Measurements from ENCODE around the gene HMGCR.

Gene HMGCR

DNA sequence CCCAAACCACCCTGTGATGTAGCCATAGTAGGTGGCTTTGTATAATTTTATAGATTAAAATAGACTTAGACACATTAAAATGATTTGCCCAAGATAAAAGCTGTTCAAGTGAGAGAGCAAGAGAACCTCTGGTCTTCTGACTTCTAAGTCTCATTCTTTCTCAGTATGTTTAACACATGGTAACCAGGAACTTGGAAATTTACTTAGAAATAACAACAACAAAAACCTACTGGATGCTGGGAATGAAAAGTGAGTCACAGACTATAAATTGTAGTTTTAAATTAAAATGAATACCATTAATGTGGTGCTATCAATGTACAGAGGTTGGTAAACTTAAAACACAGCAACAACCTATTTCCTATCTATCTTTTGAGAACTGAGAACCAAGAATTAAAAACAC, 30.4 kb downstream of the HMGCR start:
- H3K4me3 ChIP-seq (ENCODE audit: low read length), result no peak overlapping the region
- DNase-seq (ENCODE audit: low read depth), result peak; percentile 37
- TF ChIP-seq, protein P1, sequence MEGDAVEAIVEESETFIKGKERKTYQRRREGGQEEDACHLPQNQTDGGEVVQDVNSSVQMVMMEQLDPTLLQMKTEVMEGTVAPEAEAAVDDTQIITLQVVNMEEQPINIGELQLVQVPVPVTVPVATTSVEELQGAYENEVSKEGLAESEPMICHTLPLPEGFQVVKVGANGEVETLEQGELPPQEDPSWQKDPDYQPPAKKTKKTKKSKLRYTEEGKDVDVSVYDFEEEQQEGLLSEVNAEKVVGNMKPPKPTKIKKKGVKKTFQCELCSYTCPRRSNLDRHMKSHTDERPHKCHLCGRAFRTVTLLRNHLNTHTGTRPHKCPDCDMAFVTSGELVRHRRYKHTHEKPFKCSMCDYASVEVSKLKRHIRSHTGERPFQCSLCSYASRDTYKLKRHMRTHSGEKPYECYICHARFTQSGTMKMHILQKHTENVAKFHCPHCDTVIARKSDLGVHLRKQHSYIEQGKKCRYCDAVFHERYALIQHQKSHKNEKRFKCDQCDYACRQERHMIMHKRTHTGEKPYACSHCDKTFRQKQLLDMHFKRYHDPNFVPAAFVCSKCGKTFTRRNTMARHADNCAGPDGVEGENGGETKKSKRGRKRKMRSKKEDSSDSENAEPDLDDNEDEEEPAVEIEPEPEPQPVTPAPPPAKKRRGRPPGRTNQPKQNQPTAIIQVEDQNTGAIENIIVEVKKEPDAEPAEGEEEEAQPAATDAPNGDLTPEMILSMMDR (conservative IDR thresholded peaks at IDR 0.05; ENCODE audit: low read length), result no peak

- no peak for DNase-seq (ENCODE audit: low read depth)
- TF ChIP-seq, protein P1 (conservative IDR thresholded peaks at IDR 0.05; ENCODE audit: low read length), result no peak
- H3K4me3 ChIP-seq (ENCODE audit: low read length), result no peak overlapping the region
Observed at GRCh38 chr5:75368391-75368790, 31.4 kb downstream of the HMGCR start.

GRCh38 chr5:75373862-75374261, 36.8 kb downstream of the HMGCR start:
- no peak overlapping the region for H3K4me3 ChIP-seq (ENCODE audit: low read length)
- no peak for DNase-seq (ENCODE audit: low read depth)
- TF ChIP-seq, protein P1 (conservative IDR thresholded peaks at IDR 0.05; ENCODE audit: low read length), result no peak

GRCh38 chr5:75374394-75374814, 37.4 kb downstream of the HMGCR start:
- H3K4me3 ChIP-seq (ENCODE audit: low read length), result no peak overlapping the region
- no peak for DNase-seq (ENCODE audit: low read depth)

DNA sequence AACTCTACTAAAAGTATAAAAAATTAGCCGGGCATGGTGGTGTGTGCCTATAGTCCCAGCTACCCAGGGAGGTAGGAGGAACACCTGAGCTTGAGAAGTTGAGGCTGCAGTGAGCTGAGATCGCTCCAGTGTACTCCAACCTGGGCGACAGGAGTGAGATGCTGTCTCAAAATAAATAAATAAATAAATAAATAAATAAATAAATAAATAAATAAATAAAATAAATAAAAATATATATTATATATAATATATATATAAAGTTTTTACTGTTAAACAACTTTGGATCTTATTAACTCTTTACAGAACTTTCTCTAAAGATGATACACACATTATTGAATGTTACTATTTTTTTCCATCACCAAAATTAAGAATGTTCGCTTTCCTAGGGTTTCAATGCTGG, 38.4 kb downstream of the HMGCR start:
- TF ChIP-seq, protein P1 (conservative IDR thresholded peaks at IDR 0.05; ENCODE audit: low read length), result no peak
- DNase-seq (ENCODE audit: low read depth), result no peak
- H3K4me3 ChIP-seq (ENCODE audit: low read length), result no peak overlapping the region

More at GRCh38 chr5:75374394-75374814, 37.4 kb downstream of the HMGCR start:
- TF ChIP-seq, protein P1 (conservative IDR thresholded peaks at IDR 0.05; ENCODE audit: low read length), result no peak

DNA sequence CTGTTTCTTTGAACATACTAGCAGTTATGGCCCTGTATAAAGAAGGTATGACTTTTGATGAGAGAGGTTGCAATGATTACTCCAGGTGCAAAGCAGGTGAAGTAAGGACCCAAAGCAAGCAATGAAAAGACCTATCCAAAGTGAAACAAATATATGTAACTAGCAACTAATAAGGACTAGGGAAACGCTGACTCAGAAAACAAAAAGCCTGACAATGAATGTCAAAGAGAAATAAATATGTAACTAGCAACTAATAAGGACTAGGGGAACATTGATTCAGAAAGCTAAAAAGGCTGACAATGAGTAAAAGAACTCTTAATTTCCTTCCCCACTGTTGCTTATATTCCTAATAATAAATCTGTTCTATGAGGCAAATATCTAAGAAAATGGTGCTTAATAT, 43.1 kb downstream of the HMGCR start:
- DNase-seq (ENCODE audit: low read depth), result no peak
- H3K4me3 ChIP-seq (ENCODE audit: low read length), result no peak overlapping the region
- TF ChIP-seq, protein P1 (conservative IDR thresholded peaks at IDR 0.05; ENCODE audit: low read length), result no peak

DNA sequence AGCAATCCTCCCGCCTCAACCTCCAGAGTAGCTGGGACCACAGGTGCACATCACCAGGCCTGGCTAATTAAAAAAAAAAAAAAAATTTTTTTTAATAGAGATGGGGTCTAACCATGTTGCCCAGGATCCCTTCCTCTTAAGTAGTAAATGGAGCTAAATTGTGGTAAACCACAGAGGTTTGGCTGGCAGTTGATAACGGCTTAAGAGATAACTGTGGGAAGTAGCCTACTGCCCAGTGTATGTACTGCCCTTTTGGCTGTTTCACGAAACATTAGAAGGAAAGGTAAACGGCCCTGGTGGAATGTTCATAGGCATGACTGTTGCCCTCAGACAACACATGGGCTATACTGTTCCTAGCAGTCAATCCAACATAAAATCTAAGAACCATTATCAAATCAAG, 44.4 kb downstream of the HMGCR start:
- H3K4me3 ChIP-seq (ENCODE audit: low read length), result no peak overlapping the region
- TF ChIP-seq, protein P1 (conservative IDR thresholded peaks at IDR 0.05; ENCODE audit: low read length), result no peak
- DNase-seq (ENCODE audit: low read depth), result no peak
